GM21619 (cell line): Measurements from ENCODE around the gene PPFIBP1.
"Not testable (repeated sequence)": the region's sequence is repeated elsewhere in the genome, so short reads cannot be mapped to it uniquely, and the experiment has no call there.

Experiments used
- ATAC-seq: cut with Tn5 transposase; IDR thresholded peaks from one replicate; pipeline ENCODE4 v1.9.1; 2021; ENCODE audit not compliant: unreplicated experiment

The PPFIBP1 gene

GRCh38 chr12:27588075-27588730 is 64.2 kb downstream of the PPFIBP1 start:
- ATAC-seq, result not testable (repeated sequence)

GRCh38 chr12:27588776-27589175 is 64.8 kb downstream of the PPFIBP1 start:
- no peak for ATAC-seq

- ATAC-seq, result no peak
These were observed 65.4 kb downstream of the PPFIBP1 start for GRCh38 chr12:27589419-27589818.

- ATAC-seq, result not testable (repeated sequence)
These were observed 67.7 kb downstream of the PPFIBP1 start for GRCh38 chr12:27591698-27592097.

- ATAC-seq, result no peak
These were observed 68.5 kb downstream of the PPFIBP1 start for GRCh38 chr12:27592548-27592947.

GRCh38 chr12:27593266-27593665 is 69.3 kb downstream of the PPFIBP1 start:
- ATAC-seq, result no peak

GRCh38 chr12:27595231-27595642 is 71.2 kb downstream of the PPFIBP1 start:
- no peak for ATAC-seq

- ATAC-seq, result not testable (repeated sequence)
These were observed 74.9 kb downstream of the PPFIBP1 start for GRCh38 chr12:27598866-27599265.

GRCh38 chr12:27601056-27601828 is 77.2 kb downstream of the PPFIBP1 start:
- not testable (repeated sequence) for ATAC-seq

- no peak for ATAC-seq
These were observed 78.5 kb downstream of the PPFIBP1 start for GRCh38 chr12:27602516-27602915.

- ATAC-seq, result no peak
These were observed 80.4 kb downstream of the PPFIBP1 start for GRCh38 chr12:27604431-27604830.

- no peak for ATAC-seq
These were observed 83.0 kb downstream of the PPFIBP1 start for GRCh38 chr12:27606986-27607385.

GRCh38 chr12:27607591-27607990 is 83.6 kb downstream of the PPFIBP1 start:
- ATAC-seq, result no peak

- no peak for ATAC-seq
These were observed 84.9 kb downstream of the PPFIBP1 start for GRCh38 chr12:27608890-27609289.

GRCh38 chr12:27610374-27610773 is 86.4 kb downstream of the PPFIBP1 start:
- ATAC-seq, result no peak

GRCh38 chr12:27614386-27614785 is 90.4 kb downstream of the PPFIBP1 start:
- no peak for ATAC-seq

- no peak for ATAC-seq
These were observed 90.9 kb downstream of the PPFIBP1 start for GRCh38 chr12:27614866-27615265.

- ATAC-seq, result no peak
These were observed 91.4 kb downstream of the PPFIBP1 start for GRCh38 chr12:27615331-27615891.

- ATAC-seq, result no peak
These were observed 92.5 kb downstream of the PPFIBP1 start for GRCh38 chr12:27616356-27617142.

GRCh38 chr12:27618836-27619235 is 94.8 kb downstream of the PPFIBP1 start:
- ATAC-seq, result no peak

- no peak for ATAC-seq
These were observed 95.3 kb downstream of the PPFIBP1 start for GRCh38 chr12:27619308-27619707.
